NK-92 treated with Interleukin-12 subunit alpha and Interleukin-12 subunit beta, amount 100 ng/mL, for 24 hours (cell line): Measurements from ENCODE around the gene CSMD2.

Experiments
- DNase-seq: peaks from one replicate; lab custom pipeline; 2025; lab: John Stamatoyannopoulos, UW

The CSMD2 gene

DNA sequence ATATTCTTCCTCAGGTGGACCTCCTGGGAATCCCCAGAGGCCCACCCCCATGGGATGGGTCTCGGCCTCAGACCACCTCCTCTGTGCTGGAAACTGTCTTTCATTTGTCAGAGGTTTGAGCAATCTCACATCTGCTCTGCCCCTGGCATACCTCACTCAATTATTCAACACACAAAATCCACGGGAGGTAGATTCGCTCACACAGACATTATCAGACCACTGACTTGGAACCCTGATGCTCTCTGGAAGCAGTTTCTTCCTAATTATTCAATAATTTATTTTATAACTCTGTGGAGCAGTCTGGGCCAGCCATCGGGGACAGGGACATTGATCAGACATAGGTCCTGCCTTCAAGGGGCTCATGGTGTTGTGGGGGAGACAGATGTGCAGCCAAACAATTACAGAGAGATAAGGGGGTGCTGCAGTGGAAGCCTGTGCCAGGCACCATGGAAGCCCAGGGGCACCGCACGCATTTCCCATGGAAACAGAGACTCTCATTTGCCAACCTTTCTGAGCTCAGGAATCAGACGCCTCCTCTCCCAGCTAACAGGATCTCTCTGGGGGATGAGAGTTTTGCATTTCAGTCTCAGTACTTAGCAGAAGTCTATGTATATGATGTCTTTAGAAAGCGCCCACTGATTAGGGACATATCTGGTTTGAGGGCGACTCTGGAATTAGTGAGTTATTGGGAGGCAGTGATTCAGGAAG lies 204.7 kb downstream of the CSMD2 start:
- no peak for DNase-seq

DNA sequence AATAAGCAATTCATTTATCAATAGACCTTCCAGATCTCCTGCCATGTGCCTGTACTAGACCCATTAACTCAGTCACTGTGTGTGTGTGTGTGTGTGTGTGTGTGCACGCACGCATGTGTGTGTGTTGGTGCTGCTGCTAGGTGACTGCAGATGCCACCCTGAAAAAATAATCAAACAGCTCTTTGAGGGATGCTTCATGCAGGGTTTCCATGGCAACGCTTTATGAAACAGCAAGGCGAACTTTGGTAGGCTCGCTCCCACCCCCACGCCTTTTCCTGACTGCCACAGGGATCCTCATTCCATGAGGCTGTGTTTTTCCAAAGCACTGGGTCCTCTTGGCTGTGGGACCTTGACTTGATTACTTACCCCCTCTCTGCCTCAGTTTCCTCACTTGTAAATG lies 207.2 kb downstream of the CSMD2 start:
- DNase-seq = no peak

DNA sequence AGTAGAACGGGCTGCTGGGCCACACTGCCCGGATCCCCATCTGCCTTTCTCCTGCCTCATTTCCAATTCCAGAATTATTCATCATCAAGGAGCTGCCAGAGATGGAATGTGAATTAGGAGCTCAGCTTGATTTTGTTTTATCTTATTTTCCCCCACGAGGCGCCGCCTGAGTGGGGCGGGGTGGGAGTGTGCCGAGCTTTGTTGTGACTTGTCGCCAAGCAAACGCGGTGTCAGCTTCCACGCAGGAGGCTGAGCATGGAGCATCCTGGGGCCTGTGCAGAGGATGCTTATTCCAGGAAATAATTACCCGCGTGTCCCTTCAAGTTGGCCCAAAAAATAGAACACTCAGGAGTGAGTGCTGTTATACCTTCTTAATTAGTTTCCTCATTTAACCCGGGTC lies 209.9 kb downstream of the CSMD2 start:
- DNase-seq = no peak

DNA sequence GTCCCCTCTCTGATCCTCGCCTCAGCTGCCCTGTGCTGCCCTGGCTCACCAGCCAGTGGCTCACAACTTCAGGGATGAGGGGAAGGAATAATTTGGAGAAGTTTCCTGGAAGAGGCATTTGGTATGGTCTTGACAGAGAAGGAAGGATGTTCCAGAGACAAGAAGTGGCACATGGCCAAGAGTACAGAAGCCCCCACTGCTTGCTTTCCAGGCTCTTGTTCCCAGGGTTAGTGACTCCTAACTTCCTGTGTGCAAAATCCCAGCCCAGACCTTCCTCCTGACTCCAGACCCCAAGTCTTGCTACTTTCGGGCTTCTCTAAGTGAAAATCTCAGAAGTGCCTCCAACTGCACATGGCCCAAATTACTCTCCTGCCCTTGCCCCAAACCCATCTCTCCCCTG lies 215.5 kb downstream of the CSMD2 start:
- DNase-seq = no peak

DNA sequence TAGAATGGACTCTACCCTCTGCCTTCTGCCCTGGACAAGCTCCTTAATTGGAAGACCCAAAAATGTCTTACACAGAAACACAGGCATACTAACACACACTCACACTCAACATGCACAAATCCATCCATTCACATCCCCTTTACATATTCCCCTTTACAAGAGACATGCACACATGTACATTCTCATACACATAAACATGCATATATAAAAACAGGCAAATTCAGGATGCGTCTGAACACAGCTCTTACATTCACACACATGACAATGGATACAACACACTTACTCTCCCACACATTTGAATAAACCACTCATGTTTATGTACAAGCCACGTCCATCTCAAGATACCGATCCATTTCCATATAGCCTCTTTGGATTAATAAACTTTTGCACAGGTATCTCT lies 216.7 kb downstream of the CSMD2 start:
- DNase-seq = no peak

DNA sequence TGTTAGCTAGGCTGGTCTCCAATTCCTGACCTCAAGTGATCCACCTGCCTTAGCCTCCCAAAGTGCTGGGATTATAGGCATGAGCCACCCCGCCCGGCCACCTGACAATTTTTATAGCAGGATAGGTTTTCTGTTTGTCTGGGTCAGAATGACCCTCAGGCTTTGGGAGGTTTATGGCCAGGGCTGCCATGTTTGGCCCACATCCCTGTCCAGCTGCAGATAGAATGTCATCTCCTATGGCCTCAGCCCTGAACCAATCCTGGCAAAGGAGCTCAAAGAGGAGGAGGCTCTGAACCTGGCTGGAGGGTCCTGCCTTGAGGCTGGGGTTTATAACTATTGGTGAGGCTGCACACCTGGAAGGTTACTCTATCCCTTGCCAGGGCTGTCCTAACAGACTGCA lies 218.2 kb downstream of the CSMD2 start:
- no peak for DNase-seq

DNA sequence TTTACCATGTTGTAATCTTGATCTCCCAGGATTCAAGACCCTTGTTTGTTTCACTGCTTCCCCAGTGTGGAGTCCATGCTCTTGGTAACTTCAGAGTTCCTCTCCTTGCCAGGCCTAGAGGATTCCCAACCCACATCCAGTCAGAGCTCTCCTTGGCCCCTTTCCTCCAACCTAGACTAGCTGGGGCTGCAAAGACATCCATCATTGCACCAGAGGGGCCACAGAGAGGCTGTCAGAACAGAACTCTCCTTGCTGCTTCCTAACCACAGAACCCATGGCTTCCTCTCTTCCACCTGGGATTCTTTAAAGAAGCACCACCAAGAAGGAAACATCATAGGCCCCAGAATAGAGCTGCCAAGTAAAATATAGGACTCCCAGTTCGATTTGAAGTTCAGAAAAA lies 220.2 kb downstream of the CSMD2 start:
- no peak for DNase-seq

DNA sequence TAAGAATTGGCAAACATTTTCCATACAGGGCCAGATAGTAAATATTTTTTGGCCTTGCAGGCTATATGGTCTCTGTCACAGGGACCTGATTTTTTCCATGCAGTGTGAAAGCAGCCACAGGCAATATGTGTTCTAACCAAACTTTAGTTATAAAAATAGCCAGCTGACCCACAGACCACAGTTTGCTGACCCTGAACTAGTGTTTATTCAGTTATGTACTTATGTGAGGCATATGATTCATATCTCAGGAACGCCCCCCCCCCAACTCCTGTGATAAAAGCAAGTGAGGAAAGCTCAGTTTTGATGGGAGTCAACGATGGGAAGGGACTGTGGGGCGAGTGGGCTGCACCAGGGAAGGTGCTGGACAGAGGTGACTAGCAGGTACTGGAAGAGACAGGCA lies 221.1 kb downstream of the CSMD2 start:
- no peak for DNase-seq

DNA sequence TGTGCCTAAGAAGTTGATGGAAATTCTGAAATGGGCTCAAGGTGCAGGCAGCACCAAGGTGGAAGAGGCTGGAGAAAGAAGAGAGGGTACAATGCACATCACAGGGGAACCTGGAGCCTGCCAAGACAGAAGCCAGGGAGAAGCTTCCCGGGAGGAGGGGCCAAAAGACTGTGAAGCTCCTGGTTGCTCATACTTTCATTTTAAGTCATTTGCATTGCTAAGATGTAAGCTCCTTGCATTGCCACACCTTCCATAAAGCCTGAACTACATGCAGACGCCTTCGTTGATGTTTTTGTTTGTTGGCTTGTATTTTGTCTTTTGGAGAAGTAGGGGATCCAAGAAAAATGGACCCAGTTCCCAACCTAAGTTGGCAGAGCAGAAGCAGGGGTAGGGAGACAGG lies 232.2 kb downstream of the CSMD2 start:
- DNase-seq = no peak

DNA sequence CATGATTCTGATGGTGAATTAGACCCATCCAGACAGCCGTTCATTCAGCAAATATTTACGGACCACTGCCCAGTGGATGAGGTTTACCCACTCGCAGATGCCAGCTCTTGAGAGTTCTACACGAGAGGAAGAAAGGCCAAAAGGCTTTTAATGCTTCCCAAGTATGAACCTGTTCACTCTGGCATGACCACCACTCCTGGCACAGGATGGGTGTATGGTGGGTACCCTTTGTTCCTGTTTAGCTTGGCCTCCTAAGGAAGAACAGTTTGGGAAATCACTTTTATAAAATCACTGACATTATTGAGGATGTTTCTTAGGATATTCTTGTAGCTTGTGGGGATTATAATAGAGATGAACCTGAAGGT lies 233.9 kb downstream of the CSMD2 start:
- DNase-seq = no peak

DNA sequence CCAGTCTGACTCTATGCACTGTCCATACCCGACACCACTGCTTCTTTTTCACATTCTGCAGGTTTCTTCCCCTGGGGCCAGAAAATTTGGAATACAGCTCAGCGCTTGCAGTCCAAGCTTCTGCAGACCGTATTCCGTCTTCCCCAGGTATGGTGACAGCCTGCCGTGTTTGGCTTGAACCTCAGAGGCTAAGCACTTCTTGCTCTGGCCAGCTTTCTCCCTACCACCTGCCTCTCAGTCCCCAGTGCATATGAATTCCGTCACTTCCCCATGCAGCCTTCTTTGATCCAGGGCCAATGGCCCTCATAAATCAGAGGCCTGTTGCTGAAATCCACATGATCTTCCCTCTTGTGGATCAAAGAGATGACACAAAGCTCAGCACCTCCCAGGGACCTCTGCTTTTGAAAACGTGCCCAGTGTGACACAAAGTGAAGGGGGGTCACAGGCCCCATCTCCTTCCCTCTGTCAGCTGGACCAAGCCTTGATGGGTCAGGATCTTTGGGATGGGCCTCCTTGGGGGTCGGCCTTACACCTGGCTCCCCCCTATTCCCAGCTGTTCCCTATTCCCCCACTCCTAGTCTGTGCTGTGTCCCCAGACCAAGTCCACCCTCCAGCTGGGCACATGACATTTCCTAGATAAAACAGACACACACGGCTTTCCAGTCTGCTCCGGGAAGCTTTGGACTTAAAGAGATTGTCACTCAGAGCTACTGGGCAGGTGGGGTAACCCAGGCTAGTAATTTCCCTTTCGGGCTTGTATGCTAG lies 234.5 kb downstream of the CSMD2 start:
- DNase-seq = no peak

DNA sequence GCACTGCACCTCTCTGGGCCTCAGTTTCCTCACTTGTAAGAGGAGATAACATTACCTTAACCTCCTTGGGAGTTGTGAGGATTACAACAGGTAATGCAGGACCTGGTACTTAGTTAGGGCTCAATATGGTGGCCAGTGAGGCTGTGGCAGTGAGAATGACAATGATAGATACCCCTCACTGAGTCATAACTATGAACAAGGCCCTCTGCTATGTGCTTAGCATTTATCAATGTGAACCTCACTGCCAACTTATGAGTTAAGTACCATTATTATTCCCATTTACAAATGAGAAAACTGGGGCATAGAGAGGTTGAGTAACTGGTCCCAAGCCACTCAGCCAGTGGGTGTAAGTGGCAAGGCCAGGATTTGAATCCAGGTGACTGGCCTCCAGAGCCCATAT lies 236.8 kb downstream of the CSMD2 start:
- no peak for DNase-seq

DNA sequence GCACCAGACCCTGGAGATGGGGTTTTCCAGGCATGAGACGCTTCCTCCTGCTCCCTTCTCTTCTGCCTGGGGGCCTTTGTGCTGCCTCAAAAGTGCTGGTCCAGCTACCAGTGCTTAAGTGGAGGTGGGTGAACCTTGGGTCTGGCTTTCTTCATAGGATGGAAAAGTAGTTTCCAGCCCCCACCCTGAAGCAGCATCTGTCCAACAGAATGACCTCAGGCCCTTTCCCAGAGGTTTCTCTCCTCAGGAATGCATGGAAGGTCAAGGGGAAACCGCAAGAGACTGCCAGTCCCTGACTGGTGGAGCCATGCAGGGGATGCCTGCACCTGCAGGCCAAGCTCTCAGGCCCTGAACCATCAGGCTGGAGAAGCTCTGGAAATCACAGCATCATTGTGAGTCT lies 237.3 kb downstream of the CSMD2 start:
- DNase-seq = no peak

DNA sequence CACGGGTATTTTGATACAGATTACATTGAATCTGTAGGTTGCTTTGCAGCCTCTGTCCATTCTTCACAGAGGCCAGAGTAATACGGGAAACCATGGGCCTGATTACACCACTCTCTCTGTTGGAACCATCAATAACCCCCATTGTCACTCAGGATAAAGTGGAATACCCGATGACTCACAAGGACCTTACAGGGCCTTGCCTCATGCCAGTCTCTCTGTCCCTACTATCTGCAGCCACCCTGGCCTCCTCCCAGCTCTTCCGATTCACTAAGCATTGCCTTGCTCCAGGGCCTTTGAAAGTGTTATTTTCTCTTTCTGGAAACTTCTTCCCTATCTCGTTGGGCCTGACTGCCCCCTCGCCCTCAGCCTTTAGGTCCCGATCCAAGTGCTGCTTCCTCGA lies 239.4 kb downstream of the CSMD2 start:
- DNase-seq = no peak

DNA sequence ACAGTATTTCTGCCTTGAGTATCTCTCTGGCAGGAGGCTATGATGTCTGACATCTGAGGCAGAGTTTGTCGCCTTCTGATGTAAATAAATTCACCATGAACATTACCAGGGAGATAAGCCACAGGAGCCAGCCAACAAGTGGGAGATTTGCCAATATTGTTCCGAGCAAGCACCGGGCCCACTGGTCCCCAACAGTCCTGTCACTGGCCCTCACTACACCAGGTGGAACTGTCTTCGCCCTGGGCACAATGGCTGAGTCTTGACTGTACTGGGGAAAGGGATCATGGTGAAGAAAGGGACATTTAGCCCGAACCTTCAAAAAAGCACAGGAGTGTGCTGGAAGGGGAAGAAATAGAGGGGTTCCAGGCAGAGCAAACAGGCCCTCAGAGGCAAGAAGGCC lies 243.7 kb downstream of the CSMD2 start:
- no peak for DNase-seq

DNA sequence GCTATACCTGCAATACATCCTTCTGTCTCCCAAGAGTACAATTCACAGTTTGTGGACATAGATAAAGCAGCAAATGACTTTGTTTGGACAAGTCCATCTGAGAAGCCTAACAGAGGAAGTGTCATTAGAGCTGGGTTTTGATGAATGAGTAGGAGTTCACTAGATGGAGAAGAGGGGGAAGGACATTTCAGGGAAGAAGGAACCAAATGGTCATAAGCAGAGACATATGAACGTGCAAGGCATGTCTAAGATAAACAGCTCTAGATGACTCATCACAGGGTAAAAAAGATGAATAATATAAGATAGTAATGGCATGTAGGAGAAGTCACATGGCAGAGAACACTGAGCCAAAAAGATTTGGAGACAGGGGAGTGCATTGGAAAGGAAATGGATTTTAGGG lies 246.7 kb downstream of the CSMD2 start:
- no peak for DNase-seq

DNA sequence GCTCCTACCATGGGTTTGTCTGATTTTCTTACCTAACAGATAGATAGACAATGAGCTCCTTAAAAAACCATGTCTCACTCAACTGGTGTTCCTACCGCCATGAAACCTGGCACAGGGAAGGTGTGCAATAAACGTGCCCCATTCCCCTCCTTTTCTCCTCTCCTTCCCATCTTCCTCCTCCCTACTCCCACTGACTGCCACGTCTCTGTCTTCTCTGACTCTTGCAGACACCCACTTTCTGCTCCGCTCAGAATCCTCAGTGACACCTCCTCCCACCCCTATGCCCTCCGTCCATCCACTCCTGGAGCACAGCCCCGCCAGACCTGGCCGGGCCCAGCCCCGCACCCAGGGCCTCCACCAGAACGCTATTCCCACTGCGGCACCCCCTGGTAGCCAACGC lies 248.2 kb downstream of the CSMD2 start:
- no peak for DNase-seq

DNA sequence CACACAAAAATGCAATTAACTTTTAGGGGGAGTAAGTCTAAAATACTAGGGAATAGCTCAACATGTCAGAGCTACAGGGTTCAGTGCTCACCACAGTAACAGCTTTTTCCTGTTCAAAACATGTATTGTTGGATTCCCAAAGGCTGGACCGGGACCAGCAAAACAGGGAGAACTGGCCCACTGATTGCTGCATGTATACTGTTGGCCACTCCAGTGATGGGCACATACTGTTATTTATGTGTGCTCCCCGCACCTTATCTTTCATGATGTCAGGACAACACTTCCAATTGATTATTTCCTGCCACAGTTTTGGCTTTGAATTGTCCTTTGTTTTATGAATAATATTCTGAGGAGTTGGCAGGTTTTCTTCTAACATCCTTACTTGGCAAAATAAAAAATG lies 250.5 kb downstream of the CSMD2 start:
- no peak for DNase-seq

DNA sequence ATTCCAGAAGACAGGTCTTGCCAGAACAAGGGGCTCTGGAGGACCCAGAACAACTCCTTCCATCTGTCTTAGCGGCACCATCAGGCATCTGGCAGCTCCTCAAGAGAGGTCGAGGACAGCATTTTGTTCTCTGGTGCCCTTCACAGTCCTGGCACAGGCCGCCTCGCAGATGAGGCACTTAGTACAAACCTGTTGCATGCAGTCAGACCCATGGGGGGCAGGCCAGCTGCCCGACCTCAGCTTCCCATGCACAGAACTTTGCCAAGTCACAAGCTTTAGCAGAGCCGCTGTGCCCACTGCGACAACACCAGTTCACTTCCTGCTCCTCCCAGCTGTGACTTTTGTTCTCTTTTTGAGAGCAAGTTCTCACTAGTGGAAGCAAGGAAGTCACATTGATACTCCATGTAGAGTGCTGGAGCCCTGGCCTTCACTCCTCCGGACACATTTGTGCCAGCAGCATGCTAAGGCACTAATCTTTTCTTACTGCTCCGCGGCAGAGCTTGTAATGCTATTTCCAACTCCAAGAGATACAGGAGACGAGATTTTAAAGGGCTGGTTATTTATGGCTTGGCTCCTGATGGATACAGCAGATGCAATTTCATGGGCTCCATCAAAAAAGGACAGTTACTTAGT lies 256.6 kb downstream of the CSMD2 start:
- DNase-seq = no peak

DNA sequence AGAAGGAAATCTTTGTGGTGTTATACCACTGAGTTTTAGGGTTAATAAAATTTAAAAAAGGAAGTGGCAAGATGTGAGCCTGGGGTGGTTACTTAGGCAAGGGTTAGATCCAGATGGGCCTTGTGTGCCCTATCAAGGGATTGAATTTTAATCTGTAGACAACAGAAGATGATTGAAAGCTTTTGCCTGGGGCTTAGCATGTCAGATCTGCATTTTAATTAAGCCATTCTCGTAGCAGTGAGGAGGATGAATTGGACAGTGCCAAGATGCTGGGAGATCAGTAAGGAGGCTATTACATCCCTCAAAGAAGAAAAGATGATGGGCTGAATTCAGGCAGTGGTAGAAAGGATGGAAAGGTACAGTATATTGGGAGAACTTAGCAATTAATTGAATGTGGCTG lies 258.9 kb downstream of the CSMD2 start:
- no peak for DNase-seq

DNA sequence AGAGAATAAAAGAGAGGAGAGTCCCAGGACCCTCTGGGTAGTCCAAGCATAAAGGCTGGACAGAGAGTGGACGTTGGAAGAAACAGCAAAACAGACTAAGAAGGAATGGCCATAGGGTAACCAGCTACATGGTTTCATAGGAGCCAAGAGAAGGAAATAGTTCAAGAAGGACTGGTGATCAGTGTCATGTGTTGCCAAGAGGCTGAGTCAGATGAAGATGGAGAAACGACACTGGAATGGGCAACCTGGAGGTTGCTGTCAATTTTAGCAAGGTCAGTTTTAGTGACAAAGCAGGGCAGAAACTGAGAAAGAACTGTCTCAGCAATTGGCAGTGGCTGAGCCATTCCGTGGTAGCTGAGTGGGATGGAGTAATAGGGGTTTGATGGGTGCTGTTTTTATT lies 259.8 kb downstream of the CSMD2 start:
- DNase-seq = no peak

DNA sequence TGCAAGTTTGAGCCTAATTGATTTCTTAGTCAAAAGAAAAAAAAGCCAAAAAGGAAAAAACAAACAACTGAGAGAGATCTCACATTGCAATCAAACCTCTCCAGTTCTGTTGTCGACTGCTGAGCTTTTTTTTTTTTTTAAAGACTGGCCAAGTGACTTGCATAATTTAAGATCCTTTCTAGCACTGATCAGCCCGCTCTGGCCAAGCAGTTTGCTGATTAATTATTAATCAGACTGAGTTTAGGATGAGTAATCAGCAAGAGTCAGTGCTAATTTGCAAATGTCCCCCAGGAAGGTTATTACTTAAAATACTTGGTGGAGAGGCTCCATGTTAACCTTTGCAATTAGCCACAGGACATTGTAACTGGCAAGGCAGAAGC lies 261.8 kb downstream of the CSMD2 start:
- DNase-seq = no peak

DNA sequence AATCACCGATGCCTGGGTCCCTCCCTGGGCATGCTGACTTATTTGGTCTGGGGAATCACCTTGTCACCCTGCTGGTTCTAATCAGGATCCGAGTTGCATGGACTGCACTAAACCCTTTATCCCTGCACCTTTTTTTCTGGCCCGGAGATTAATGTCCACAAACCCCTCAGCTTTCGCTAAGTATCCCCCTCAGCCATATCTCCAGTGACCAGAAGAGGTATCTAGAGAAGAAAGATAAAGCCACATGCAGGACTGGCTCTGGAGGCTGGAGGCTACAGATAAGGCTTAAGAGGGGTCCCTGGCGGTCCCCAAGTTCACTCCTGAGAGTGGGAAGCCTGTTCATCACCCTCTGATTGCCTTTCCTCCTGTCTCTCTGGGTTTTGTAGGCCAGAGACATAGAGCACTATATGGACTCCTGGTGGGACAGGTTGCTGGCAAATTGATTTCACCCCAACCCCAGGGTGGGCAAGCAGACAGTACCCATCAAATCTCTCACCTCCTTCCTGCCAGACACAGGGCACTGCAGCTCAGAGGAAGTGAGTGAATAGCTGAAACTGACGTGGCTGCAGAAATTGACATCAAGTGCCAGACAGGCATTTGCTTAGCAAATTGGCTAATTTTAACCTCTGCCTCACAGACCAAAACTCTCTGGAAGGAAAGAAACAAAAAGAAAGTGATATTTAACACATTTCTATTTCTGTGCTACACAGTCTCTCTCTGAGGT lies 262.4 kb downstream of the CSMD2 start:
- DNase-seq = peak; percentile 11
